Stimulated activated CD4-positive, alpha-beta T cell treated with anti-CD3 and anti-CD28 coated beads, Interleukin-15, amount 100 ng/mL, for 24 hours (primary cell): ENCODE results near the gene TMEM54.

Experiments
- DNase-seq: peaks from one replicate; pipeline ENCODE4 v3.0.0-alpha.2; 2020

Gene TMEM54

GRCh38 chr1:32860566-32860965 lies 40.6 kb downstream of the TMEM54 start:
- DNase-seq: no peak

- DNase-seq: no peak
Observed at GRCh38 chr1:32859915-32860314, 41.3 kb downstream of the TMEM54 start.

DNA sequence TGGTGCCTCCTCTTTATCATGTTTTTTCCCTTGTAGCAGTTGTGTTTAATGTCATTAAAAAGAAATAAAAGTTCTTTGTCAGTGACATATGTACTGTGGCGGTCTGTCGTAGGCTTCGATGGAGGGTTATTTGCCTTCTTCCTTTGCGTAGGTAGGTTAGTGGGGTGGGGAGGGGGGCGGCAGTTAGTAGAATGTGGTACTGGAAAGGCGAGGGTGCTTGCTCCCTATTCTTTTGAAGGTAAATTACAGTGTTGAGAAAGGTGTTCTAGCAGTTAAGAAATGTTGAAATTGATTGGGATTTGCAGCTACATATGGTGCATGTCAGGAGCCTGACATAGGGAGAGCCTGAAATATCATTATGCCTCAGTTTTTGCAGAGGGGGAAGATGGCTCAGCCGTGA lies 42.4 kb downstream of the TMEM54 start:
- DNase-seq: no peak

DNA sequence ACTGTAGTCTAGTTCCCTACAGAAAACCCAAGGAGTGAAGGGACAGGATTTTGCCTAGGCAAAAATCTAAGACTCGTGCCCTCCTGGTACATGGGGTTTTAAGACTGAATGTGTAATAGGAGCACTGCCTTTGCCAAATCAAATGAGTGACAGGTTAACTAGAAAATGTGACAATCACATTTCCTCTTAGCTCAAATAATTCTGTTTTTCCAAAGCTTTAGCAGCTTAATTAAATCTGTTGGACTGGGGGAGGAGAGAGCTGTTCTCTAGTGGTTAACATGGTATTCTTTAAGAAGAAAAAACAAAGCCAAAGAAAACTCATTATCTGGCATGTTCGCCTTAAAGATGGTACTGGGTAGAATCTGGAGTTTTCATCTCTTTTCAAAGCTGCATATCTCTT lies 43.1 kb downstream of the TMEM54 start:
- no peak for DNase-seq

GRCh38 chr1:32855861-32856617 lies 45.1 kb downstream of the TMEM54 start:
- no peak for DNase-seq

DNA sequence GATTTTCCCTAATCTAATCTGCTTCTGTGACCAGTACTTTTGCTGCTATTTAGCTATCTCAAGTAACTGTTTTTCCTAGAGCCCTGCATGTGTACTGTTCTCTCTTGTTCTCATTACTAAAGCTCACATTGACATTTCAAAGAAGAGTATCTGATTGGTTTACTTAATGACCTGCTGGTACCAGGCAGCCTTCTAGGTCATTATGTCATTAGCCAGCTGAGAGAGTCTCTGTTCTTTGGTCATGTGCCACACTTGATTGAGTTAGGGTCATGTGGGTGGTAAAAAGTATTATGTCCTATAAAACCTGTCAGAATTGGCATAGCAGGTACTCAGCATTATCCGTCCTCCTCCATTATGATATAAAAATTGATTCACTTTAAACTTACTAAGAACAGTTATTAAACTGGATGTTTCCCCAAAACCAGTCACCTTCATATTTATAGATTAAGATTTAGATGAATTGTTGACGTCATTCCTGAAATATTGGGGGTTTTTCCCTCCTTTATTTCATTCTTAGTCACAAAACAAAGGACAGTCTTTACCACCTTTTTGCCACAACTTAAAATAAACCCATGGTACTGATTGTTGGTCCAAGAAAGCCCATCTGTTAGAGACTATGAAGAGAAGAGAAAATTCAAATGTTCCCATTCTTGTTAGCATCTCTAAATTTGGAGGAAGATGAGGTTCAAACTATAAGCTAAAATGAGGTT lies 52.7 kb downstream of the TMEM54 start:
- DNase-seq: no peak
